ENCODE measurements around the gene RECK. TPM values are rescaled to one million over a fixed set of nuclear protein-coding genes. Genes with fewer than 3 reads are reported as not detected.

The RECK gene
- total RNA-seq, 2 experiments from 2014 or later: 9.3 to 9.8 TPM

DNA sequence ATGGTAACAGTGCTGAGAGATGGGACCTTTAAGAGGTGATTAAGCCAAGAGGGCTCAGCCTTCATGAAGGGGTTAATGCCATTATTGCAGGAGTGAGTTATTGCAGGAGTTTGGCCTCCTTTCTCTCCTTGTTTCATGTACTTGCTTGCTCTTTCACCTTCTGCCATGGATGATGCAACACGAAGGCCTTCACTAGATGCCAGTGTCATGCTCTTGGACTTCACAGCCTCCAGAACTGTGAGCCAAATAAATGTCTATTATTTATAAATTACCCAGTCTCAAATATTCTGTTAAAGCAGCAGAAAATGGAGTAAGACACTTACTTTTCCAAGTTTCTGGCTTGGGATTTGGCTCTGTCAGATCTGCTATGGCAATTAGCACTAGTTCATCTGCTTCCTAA lies 38.4 kb upstream of the RECK start:
- Histone ChIP-seq H3K4me1 (ENCODE audit: insufficient read depth, low read length) (no peaks in the 10 kb centered on the region), H3K27ac (ENCODE audit: low read depth in 1 of 2, low read length in 2 of 2) (no peak overlapping the region), H3K36me3 (ENCODE audit: insufficient read depth, low read length) (no peaks in the 10 kb centered on the region), H3K27me3 (ENCODE audit: control insufficient read depth in 1 of 2, insufficient read depth in 2 of 2, low read length in 2 of 2) (peaks cover 0 to 5% of the 10 kb centered on the region in 2 experiments), H3K9me3 (ENCODE audit: control insufficient read depth in 1 of 2, insufficient read depth in 1 of 2, low read length in 2 of 2) (peaks cover 0 to 12% of the 10 kb centered on the region in 2 experiments), H3K4me3 (ENCODE audit: low read length) (no peak overlapping the region)
- ATAC-seq (ENCODE audit: poor library complexity) (no peak), DNase-seq (no peak)
- TF ChIP-seq CTCF (IDR thresholded peaks at IDR 0.05): no peak
- CTCF ChIA-PET: no interaction called here
- H3K9me3 Mint-ChIP-seq: peaks cover 7% of the 10 kb centered on the region
- peaks cover 40% of the 10 kb centered on the region for H3K27me3 Mint-ChIP-seq
- intact Hi-C loops (cut with DNase I, micrococcal nuclease): no loop called here
- H3K4me1 Mint-ChIP-seq (ENCODE audit: low read depth): no peaks in the 10 kb centered on the region
- POLR2A ChIA-PET: no interaction called here
- H3K4me3 Mint-ChIP-seq: no peak overlapping the region
- H3K27ac Mint-ChIP-seq: no peak overlapping the region
- H3K36me3 Mint-ChIP-seq (ENCODE audit: low read depth): no peaks in the 10 kb centered on the region

DNA sequence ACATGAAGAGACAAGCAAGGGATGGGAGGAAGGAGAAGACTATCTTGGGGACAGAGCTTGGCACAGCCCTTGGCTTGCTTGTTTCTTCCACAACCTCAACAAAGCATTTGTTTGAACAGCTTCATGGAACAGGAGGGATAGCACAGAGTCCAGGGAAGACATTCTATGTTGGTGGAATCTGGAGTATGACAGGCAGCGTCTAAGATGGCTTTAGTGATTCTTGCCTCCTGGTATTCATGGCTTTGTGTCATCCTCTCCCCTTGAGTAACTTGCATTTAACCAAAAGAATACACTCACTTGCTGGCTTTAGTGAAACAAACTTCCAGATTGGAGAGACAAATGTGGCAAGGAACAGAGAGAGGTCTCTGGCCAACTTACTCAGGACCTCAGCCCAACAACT lies 30.8 kb upstream of the RECK start:
- intact Hi-C loops (cut with DNase I, micrococcal nuclease): no loop called here
- H3K27me3 Mint-ChIP-seq: peaks cover 45% of the 10 kb centered on the region
- ChIA-PET CTCF (no interaction called here), POLR2A (no interaction called here)
- Histone ChIP-seq H3K4me1 (ENCODE audit: insufficient read depth, low read length) (peaks cover 11% of the 10 kb centered on the region), H3K9me3 (ENCODE audit: control insufficient read depth in 1 of 2, insufficient read depth in 1 of 2, low read length in 2 of 2) (peaks cover 0 to 4% of the 10 kb centered on the region in 2 experiments), H3K36me3 (ENCODE audit: insufficient read depth, low read length) (no peaks in the 10 kb centered on the region), H3K27ac (ENCODE audit: low read depth in 1 of 2, low read length in 2 of 2) (no peak overlapping the region), H3K4me3 (ENCODE audit: low read length) (no peak overlapping the region), H3K27me3 (ENCODE audit: control insufficient read depth in 1 of 2, insufficient read depth in 2 of 2, low read length in 2 of 2) (peaks cover 0 to 4% of the 10 kb centered on the region in 2 experiments)
- ATAC-seq (ENCODE audit: poor library complexity): no peak
- H3K4me3 Mint-ChIP-seq: no peak overlapping the region
- peaks cover 18% of the 10 kb centered on the region for H3K4me1 Mint-ChIP-seq (ENCODE audit: low read depth)
- no peaks in the 10 kb centered on the region for H3K36me3 Mint-ChIP-seq (ENCODE audit: low read depth)
- peaks cover 3% of the 10 kb centered on the region for H3K9me3 Mint-ChIP-seq
- no peak overlapping the region for H3K27ac Mint-ChIP-seq
- no peak for TF ChIP-seq CTCF (IDR thresholded peaks at IDR 0.05)
- DNase-seq: no peak

GRCh38 chr9:36006549-36007315 lies 30.0 kb upstream of the RECK start:
- ATAC-seq (ENCODE audit: poor library complexity): no peak
- Histone ChIP-seq H3K36me3 (ENCODE audit: insufficient read depth, low read length) (no peaks in the 10 kb centered on the region), H3K4me3 (ENCODE audit: low read length) (no peak overlapping the region), H3K9me3 (ENCODE audit: control insufficient read depth in 1 of 2, insufficient read depth in 1 of 2, low read length in 2 of 2) (peaks cover 0 to 4% of the 10 kb centered on the region in 2 experiments), H3K27ac (ENCODE audit: low read depth in 1 of 2, low read length in 2 of 2) (no peak overlapping the region), H3K27me3 (ENCODE audit: control insufficient read depth in 1 of 2, insufficient read depth in 2 of 2, low read length in 2 of 2) (peaks cover 0 to 4% of the 10 kb centered on the region in 2 experiments), H3K4me1 (ENCODE audit: insufficient read depth, low read length) (peaks cover 11% of the 10 kb centered on the region)
- ChIA-PET CTCF (interaction anchor here (3.0 kb wide), 1 partner anchor 17 kb away, joined by 16 read pairs; no protein-coding TSS in a partner anchor), POLR2A (interaction anchor here (0.6 kb wide), 1 partner anchor 237 kb away, joined by 3 read pairs; no protein-coding TSS in a partner anchor)
- DNase-seq: no peak
- intact Hi-C loops (cut with DNase I, micrococcal nuclease): no loop called here
- Mint-ChIP-seq H3K27ac (no peak overlapping the region), H3K27me3 (peaks cover 41% of the 10 kb centered on the region), H3K36me3 (ENCODE audit: low read depth) (no peaks in the 10 kb centered on the region), H3K9me3 (peaks cover 3% of the 10 kb centered on the region), H3K4me1 (ENCODE audit: low read depth) (peaks cover 18% of the 10 kb centered on the region), H3K4me3 (no peak overlapping the region)
- TF ChIP-seq CTCF (IDR thresholded peaks at IDR 0.05): no peak
